H1 (cell line): Measurements from ENCODE around the gene FNDC1. TPM values are rescaled to one million over a fixed set of nuclear protein-coding genes. Genes with fewer than 3 reads are reported as not detected.
A peak's percentile ranks its signal among the peaks of the same experiment; 100 is the strongest.

Experiments used
- CTCF ChIA-PET: fragments of 300-600 bp; sonication (Branson Sonifier 250); formaldehyde crosslinking; loops from one replicate; lab custom pipeline; 2021; ENCODE audit not compliant: partially characterized antibody; lab: Charles Lee
- POLR2A ChIA-PET: fragments of 300-600 bp; sonication (Branson Sonifier 250); formaldehyde crosslinking; loops from one replicate; lab custom pipeline; 2021; ENCODE audit warnings: inconsistent platforms; ENCODE audit not compliant: partially characterized antibody; lab: Charles Lee
- DNase-seq, 2 experiments: peaks; one replicate each; pipeline versions ENCODE4 v3.0.0 to v3.0.0-alpha.2; 2010 to 2022; ENCODE audit warnings: low spot score in 2 of 2, low read depth in 1 of 2, mixed read lengths in 1 of 2
- FAIRE-seq: peaks from 2 replicates; lab custom pipeline; 2011; peaks lifted over from hg19 to GRCh38; lab: Jason Lieb, UNC
- H2AFZ ChIP-seq: 2 replicates; pipeline ENCODE4 v1.8.1; 2012; ENCODE audit warnings: low read length, inconsistent platforms
- H2AK5ac ChIP-seq: 2 replicates; pipeline ENCODE4 v1.6.1; 2013; ENCODE audit warnings: low read depth, low read length
- H2BK120ac ChIP-seq: replicated peaks from 2 replicates; pipeline ENCODE3; 2013; ENCODE audit warnings: low read depth, low read length, inconsistent platforms
- H2BK12ac ChIP-seq: 2 replicates; pipeline ENCODE4 v1.6.1; 2013; ENCODE audit warnings: low read depth, low read length
- H2BK15ac ChIP-seq: 2 replicates; pipeline ENCODE4 v1.6.1; 2013; ENCODE audit warnings: low read length
- H2BK20ac ChIP-seq: 2 replicates; pipeline ENCODE4 v1.6.1; 2013; ENCODE audit warnings: low read length
- H2BK5ac ChIP-seq: 2 replicates; pipeline ENCODE4 v1.6.1; 2013; ENCODE audit warnings: low read depth, low read length
- H3K14ac ChIP-seq: 2 replicates; pipeline ENCODE4 v1.6.1; 2013; ENCODE audit warnings: inconsistent platforms; ENCODE audit not compliant: insufficient read length
- H3K18ac ChIP-seq: 2 replicates; pipeline ENCODE4 v1.6.1; 2013; ENCODE audit warnings: low read length; ENCODE audit errors: extremely low read depth
- H3K23ac ChIP-seq: 2 replicates; pipeline ENCODE4 v1.6.1; 2013; ENCODE audit warnings: inconsistent platforms; ENCODE audit not compliant: insufficient read length
- H3K23me2 ChIP-seq: 2 replicates; pipeline ENCODE4 v1.6.1; 2013; ENCODE audit warnings: low read depth, low read length
- H3K27ac ChIP-seq: 2 replicates; pipeline ENCODE4 v1.6.1; 2011; ENCODE audit warnings: low read depth, low read length, inconsistent platforms
- H3K27me3 ChIP-seq, 4 experiments: replicated peaks in 1 of 4; 1 replicate in 1 of 4; 2 replicates in 3 of 4; pipeline versions ENCODE4 v1.6.1 to v1.8.1; 2011 to 2013; ENCODE audit warnings: low read length in 3 of 4, mild to moderate bottlenecking in 3 of 4, inconsistent platforms in 2 of 4, mixed read lengths in 2 of 4, moderate library complexity in 1 of 4; ENCODE audit not compliant: control insufficient read depth in 3 of 4, insufficient read depth in 3 of 4; ENCODE audit errors: extremely low read depth in 1 of 4
- H3K36me3 ChIP-seq, 4 experiments: 2 replicates each; pipeline versions ENCODE4 v1.6.1 to v1.8.1; 2011 to 2013; ENCODE audit warnings: mild to moderate bottlenecking in 4 of 4, low read length in 3 of 4, moderate library complexity in 2 of 4, control low read depth in 1 of 4, inconsistent platforms in 1 of 4; ENCODE audit not compliant: insufficient read depth in 4 of 4, control insufficient read depth in 2 of 4
- H3K4ac ChIP-seq: replicated peaks from 2 replicates; pipeline ENCODE3; 2013; ENCODE audit warnings: low read length, low read depth, mixed read lengths, inconsistent platforms; ENCODE audit not compliant: insufficient read length
- H3K4me1 ChIP-seq, 4 experiments: replicated peaks in 1 of 4; 1 replicate in 1 of 4; 2 replicates in 3 of 4; pipeline versions ENCODE4 v1.6.1 to v1.8.1; 2011 to 2013; ENCODE audit warnings: low read length in 3 of 4, inconsistent platforms in 2 of 4, mixed read lengths in 1 of 4; ENCODE audit not compliant: insufficient read depth in 4 of 4, control insufficient read depth in 3 of 4
- H3K4me2 ChIP-seq, 2 experiments: 2 replicates each; pipeline versions ENCODE4 v1.6.1 to v1.8.1; 2011 to 2013; ENCODE audit warnings: low read depth in 2 of 2, low read length in 2 of 2, control low read depth in 1 of 2, inconsistent platforms in 1 of 2, mild to moderate bottlenecking in 1 of 2; ENCODE audit not compliant: insufficient read depth in 1 of 2
- H3K4me3 ChIP-seq, 4 experiments: fragments of 200-600, 300-600 bp in 1 of 4; sonication (generic), shearing (Covaris generic), sonication (Bioruptor Twin) in 1 of 4; 2 replicates each; pipeline versions ENCODE4 v1.5.1 to v1.8.1; 2011 to 2016; ENCODE audit warnings: low read length in 4 of 4, low read depth in 3 of 4, control low read depth in 2 of 4, inconsistent platforms in 2 of 4, mild to moderate bottlenecking in 2 of 4, mixed read lengths in 1 of 4, moderate library complexity in 1 of 4; ENCODE audit not compliant: insufficient read depth in 2 of 4; ENCODE audit errors: extremely low read depth in 1 of 4
- H3K56ac ChIP-seq: replicated peaks from 2 replicates; pipeline ENCODE3; 2013; ENCODE audit warnings: low read depth, mild to moderate bottlenecking, mixed read lengths, low read length, inconsistent platforms; ENCODE audit not compliant: insufficient read length
- H3K79me1 ChIP-seq: 2 replicates; pipeline ENCODE4 v1.6.1; 2013; ENCODE audit warnings: low read depth, low read length, control low read depth
- H3K79me2 ChIP-seq, 2 experiments: 2 replicates each; pipeline versions ENCODE4 v1.6.1 to v1.8.1; 2012 to 2013; ENCODE audit warnings: low read length in 2 of 2, mild to moderate bottlenecking in 2 of 2, inconsistent platforms in 1 of 2; ENCODE audit not compliant: insufficient read depth in 2 of 2, control insufficient read depth in 1 of 2
- H3K9ac ChIP-seq, 4 experiments: replicated peaks in 1 of 4; 1 replicate in 1 of 4; 2 replicates in 3 of 4; pipeline versions ENCODE4 v1.6.1 to v1.8.1; 2011 to 2013; ENCODE audit warnings: low read depth in 3 of 4, low read length in 3 of 4, control low read depth in 2 of 4, mild to moderate bottlenecking in 2 of 4, moderate library complexity in 2 of 4, inconsistent platforms in 1 of 4; ENCODE audit errors: extremely low read depth in 1 of 4
- H3K9me3 ChIP-seq, 2 experiments: 2 replicates each; pipeline versions ENCODE4 v1.6.1 to v1.8.1; 2012 to 2013; ENCODE audit warnings: mild to moderate bottlenecking in 2 of 2, moderate library complexity in 2 of 2, control low read depth in 1 of 2, inconsistent platforms in 1 of 2, low read depth in 1 of 2, low read length in 1 of 2, mixed read lengths in 1 of 2; ENCODE audit not compliant: insufficient read depth in 2 of 2
- H4K20me1 ChIP-seq, 2 experiments: replicated peaks in 1 of 2; 2 replicates each; pipeline versions ENCODE3 to v1.8.1; 2011 to 2013; ENCODE audit warnings: inconsistent platforms in 2 of 2, low read length in 2 of 2, mild to moderate bottlenecking in 1 of 2; ENCODE audit not compliant: insufficient read depth in 2 of 2, control insufficient read depth in 1 of 2
- H4K5ac ChIP-seq: 2 replicates; pipeline ENCODE4 v1.6.1; 2013; ENCODE audit warnings: low read length, low read depth, mixed read lengths, inconsistent platforms; ENCODE audit not compliant: insufficient read length
- H4K8ac ChIP-seq: 2 replicates; pipeline ENCODE4 v1.8.0; 2013; ENCODE audit warnings: mild to moderate bottlenecking, moderate library complexity, low read length, inconsistent platforms; ENCODE audit not compliant: insufficient read depth; ENCODE audit errors: extremely low read depth
- H4K91ac ChIP-seq: replicated peaks from 2 replicates; pipeline ENCODE3; 2013; ENCODE audit warnings: low read length, mixed read lengths, inconsistent platforms; ENCODE audit not compliant: insufficient read length
- TAF1 ChIP-seq: IDR thresholded peaks from 2 replicates; pipeline ENCODE4 v1.6.1; 2011; ENCODE audit warnings: mild to moderate bottlenecking, low read depth, low read length
- WGBS, 2 experiments: shearing (Covaris generic) in 1 of 2; methylation state at CpG; one replicate each; pipeline versions ENCODE4 v1.1.6 to v1.1.7; 2013 to 2015; ENCODE audit warnings: low lambda C conversion rate in 2 of 2, mixed read lengths in 2 of 2, inconsistent platforms in 1 of 2, low coverage in 1 of 2, missing lambda C conversion rate in 1 of 2; ENCODE audit not compliant: insufficient replicate concordance in 2 of 2, insufficient coverage in 1 of 2, insufficient read length in 1 of 2; ENCODE audit errors: extremely low coverage in 1 of 2, missing lambda C conversion rate in 1 of 2; 5-methylcytosine and 5-hydroxymethylcytosine counted together
- polyA plus RNA-seq, 7 experiments: library from polyadenylated mRNA; depleted of rRNA in 3 of 7; stranded (reverse) in 5 of 7; unstranded in 2 of 7; fragments of >200 nt in 5 of 7; fragments of 200-250 nt in 2 of 7; gene quantifications; 1 replicate in 5 of 7; 2 replicates in 1 of 7; 4 replicates in 1 of 7; pipeline versions ENCODE4 v1.2.1 to v1.2.3, GENCODE V29; 2011 to 2013; ENCODE audit warnings: missing spikeins in 2 of 7, mixed read lengths in 2 of 7
- total RNA-seq: library from RNA; stranded (reverse); fragmentation: NEBNext Ultra II Directional; extraction: Animal tissue kit (Norgen Biotek cat#: 25700); gene quantifications from 2 replicates; pipeline ENCODE4 v1.2.1, GENCODE V29; 2021
- TF ChIP-seq, protein P1 (sequence below), 3 experiments: IDR thresholded peaks; 1 replicate in 2 of 3; 2 replicates in 1 of 3; pipeline versions ENCODE4 v1.5.1 to v1.6.1; 2011; ENCODE audit warnings: low read length in 3 of 3, mild to moderate bottlenecking in 3 of 3, inconsistent platforms in 2 of 3, low read depth in 1 of 3, moderate library complexity in 1 of 3; ENCODE audit not compliant: insufficient read depth in 1 of 3; ENCODE audit errors: control extremely low read depth in 1 of 3

FNDC1 gene
- total and polyA plus RNA-seq, 2 of the 8 experiments (the other 6 are each of a cell fraction or from before 2014, with no cell fraction given): 0.06 to 0.30 TPM

DNA sequence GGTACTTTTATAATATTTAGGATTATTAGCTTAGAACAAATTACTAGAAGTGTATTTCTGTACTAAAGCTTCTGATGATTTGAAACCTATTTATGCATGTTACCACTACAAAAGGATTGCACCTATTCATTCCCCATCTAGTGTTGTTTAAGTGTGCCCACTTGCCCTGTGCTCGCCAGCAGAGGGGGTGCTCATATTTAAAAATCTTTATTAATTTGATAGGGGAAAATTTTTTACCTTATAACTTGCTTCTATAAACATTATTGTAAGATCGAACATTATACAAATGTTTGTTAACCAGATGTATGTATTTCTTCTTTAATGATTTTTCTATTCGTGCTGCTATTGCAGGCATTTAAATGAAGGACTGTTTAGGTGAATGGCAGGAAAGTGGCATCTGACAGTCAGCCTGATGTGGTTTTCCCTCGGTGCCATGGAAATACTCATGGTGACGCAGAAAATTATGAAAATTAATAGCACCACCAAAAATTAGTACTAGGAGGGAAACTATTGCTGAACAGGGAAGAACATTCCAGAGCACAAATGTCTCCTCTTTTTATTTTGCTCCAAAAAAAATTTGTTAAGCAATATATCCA is 44.1 kb upstream of the FNDC1 start:
- Histone ChIP-seq H2BK120ac (no peak overlapping the region), H2BK20ac (no peak overlapping the region), H3K27me3 (no peaks in the 10 kb centered on the region; a peak in 1 of 7 replicates), H2BK12ac (no peak overlapping the region), H3K23me2 (no peaks in the 10 kb centered on the region), H2BK5ac (no peak overlapping the region), H4K20me1 (no peaks in the 10 kb centered on the region), H3K4me2 (no peak overlapping the region), H3K4ac (no peak overlapping the region), H2AFZ (no peak overlapping the region), H3K27ac (no peak overlapping the region), H4K8ac (no peak overlapping the region), H3K36me3 (no peaks in the 10 kb centered on the region), H2AK5ac (no peak overlapping the region), H3K79me1 (no peaks in the 10 kb centered on the region), H3K18ac (no peak overlapping the region), H4K91ac (no peak overlapping the region), H3K23ac (no peak overlapping the region), H3K56ac (no peak overlapping the region), H3K79me2 (no peaks in the 10 kb centered on the region), H3K4me1 (no peaks in the 10 kb centered on the region), H3K9me3 (no peaks in the 10 kb centered on the region), H3K9ac (no peak overlapping the region), H4K5ac (no peak overlapping the region), H3K4me3 (no peak overlapping the region), H3K14ac (no peak overlapping the region), H2BK15ac (no peak overlapping the region)
- FAIRE-seq (no peak), DNase-seq (no peak)
- WGBS, 2 experiments: 79% methylated on average over 5 of the region's 5 CpGs; no CpG with 5 or more reads in 1 of the 2 experiments
- TF ChIP-seq, protein P1, sequence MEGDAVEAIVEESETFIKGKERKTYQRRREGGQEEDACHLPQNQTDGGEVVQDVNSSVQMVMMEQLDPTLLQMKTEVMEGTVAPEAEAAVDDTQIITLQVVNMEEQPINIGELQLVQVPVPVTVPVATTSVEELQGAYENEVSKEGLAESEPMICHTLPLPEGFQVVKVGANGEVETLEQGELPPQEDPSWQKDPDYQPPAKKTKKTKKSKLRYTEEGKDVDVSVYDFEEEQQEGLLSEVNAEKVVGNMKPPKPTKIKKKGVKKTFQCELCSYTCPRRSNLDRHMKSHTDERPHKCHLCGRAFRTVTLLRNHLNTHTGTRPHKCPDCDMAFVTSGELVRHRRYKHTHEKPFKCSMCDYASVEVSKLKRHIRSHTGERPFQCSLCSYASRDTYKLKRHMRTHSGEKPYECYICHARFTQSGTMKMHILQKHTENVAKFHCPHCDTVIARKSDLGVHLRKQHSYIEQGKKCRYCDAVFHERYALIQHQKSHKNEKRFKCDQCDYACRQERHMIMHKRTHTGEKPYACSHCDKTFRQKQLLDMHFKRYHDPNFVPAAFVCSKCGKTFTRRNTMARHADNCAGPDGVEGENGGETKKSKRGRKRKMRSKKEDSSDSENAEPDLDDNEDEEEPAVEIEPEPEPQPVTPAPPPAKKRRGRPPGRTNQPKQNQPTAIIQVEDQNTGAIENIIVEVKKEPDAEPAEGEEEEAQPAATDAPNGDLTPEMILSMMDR (IDR thresholded peaks at IDR 0.05; ENCODE audit: control extremely low read depth in 1 of 3, insufficient read depth in 1 of 3, low read depth in 1 of 3, low read length in 3 of 3): peak in 2 of 3 experiments; percentile 2 to 6; a peak in 2 of 4 replicates
- TF ChIP-seq TAF1: no peak
- ChIA-PET CTCF (interaction anchor here (1.3 to 3.1 kb wide), 3 partner anchors 11 to 69 kb away, joined by 3 to 23 read pairs (median 9); no protein-coding TSS in a partner anchor), POLR2A (no interaction called here)
